Measurements from ENCODE around the gene KRTAP5-10.
"Not testable (repeated sequence)": the region's sequence is repeated elsewhere in the genome, so short reads cannot be mapped to it uniquely, and the experiment has no call there.

The KRTAP5-10 gene

DNA sequence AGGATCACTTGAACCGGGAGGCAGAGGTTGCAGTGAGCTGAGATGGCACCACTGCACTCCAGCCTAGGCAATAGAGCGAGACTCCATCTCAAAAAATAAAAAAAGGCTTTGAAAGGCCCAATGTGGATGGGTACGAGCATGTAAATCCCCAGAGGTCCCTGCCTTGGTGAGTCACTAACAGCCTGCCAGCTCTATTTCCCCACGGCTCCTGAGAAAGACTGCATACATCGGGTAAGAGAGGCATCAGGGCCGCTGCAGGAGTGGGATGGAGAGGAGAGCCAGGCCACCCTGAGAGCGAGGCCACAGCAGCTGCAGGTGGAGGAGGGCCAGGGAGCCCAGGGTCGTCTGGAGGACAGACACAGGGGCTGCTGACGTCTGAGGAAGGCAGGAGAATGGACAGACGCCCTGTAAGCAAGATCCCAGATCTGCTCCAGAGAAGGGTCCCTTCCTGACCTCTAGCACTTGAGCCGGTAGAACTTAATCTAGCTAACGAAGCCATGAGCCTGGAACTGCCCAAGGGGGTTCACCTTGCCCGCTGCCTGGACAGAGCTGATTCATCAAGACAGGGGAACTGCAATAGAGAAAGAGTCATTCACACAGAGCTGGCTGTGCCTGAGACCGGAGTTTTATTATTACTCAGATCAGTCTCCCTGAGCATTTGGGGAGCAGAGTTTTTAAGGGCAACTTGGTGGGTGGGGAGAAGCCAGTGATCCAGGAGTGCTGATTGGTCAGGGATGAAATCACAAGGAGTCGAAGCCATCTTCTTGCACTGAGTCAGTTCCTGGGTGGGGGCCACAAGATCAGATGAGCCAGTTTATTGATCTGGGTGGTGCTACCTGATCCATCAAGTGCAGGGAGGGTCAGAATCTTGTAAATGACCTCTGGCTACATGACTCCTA, 22.2 kb upstream of the KRTAP5-10 start:
- no peak for DNase-seq

GRCh38 chr11:71543866-71544265, 21.5 kb upstream of the KRTAP5-10 start:
- DNase-seq: no peak

DNA sequence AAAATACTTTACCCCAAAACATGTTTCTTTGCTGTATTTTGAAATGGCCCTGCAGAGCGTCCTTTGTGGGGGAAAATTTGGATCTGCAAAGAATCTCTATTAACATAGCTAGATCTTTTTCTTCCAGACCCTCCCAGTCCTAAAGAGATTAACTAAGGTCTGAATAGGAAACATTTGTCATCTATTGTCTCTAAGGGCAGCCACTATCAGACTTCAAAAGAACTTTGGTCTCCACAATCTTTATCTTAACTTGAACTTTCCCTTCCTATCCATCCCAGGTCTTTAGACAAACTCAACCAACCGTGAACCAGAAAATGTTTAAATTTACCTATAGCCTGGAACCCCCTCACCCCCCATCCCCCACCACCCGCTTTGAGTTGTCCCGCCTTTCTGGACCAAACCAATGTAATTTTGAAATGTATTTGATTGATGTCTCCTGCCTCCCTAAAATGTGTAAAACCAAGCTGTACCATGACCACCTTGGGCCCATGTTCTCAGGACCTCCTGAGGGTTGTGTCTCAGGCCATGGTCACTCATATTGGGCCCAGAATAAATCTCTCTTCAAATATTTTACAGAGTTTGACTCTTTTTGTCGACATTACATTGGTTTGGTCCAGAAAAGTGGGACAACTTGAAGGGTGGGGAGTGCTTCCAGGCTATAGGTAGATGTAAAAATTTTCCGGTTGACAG, 20.7 kb upstream of the KRTAP5-10 start:
- DNase-seq: no peak

DNA sequence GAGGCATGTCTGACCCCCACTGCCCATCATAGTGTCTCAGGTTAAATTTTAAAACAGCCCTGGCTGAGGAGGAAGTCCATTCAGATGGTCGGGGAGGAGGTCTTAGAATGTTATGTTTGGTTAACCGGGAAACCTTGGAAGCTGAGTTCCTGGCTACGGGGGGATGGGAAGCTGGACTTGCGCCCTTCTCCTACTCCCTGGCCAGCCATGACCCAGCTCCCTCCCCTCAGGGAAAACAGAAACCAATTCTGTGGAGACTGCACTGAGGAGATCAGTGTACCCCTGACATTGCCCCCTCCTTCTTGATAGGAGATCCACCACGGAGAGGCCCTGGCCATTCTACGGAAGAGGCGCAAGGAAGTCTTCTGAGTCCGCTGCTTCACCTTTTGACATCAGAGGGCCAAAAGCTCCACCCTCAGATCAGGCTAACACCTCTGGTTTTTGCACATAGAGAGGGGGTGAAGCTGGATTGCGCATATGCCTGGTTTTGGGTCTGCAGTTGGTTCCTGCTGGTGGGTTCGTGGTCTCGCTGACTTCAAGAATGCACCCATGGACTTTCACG, 19.9 kb upstream of the KRTAP5-10 start:
- DNase-seq: no peak

GRCh38 chr11:71548120-71548519, 17.2 kb upstream of the KRTAP5-10 start, which contains the start of gene KRTAP5-9:
TSS of gene KRTAP5-9 (plus strand) at chr11:71548420. CDS start at chr11:71548658, 238 bp downstream.
- DNase-seq: no peak

- DNase-seq: no peak
Observed at GRCh38 chr11:71548716-71549151, 16.6 kb upstream of the KRTAP5-10 start.

DNA sequence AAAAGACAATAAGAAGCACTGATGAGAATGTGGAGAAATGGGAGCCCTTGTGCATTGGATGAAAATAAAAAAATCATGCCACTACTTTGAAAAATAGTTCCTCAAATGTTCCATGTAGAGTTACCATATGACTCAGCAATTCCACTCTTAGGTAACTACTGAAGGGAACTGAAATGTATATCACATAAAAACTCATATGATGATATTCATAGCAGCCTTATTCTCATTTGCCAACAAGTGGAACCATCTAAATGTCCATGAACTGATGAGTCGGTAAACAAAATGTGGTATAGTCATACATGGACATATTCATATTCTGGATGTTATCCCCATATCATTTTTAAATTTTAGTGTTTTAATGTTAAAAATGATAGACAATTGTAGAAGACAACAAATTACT, 13.7 kb upstream of the KRTAP5-10 start:
- DNase-seq: no peak

- no peak for DNase-seq
Observed at GRCh38 chr11:71554996-71555395, 10.4 kb upstream of the KRTAP5-10 start.

GRCh38 chr11:71555508-71555907, 9.9 kb upstream of the KRTAP5-10 start:
- DNase-seq: no peak

- DNase-seq: no peak
Observed at GRCh38 chr11:71556018-71556417, 9.3 kb upstream of the KRTAP5-10 start.

DNA sequence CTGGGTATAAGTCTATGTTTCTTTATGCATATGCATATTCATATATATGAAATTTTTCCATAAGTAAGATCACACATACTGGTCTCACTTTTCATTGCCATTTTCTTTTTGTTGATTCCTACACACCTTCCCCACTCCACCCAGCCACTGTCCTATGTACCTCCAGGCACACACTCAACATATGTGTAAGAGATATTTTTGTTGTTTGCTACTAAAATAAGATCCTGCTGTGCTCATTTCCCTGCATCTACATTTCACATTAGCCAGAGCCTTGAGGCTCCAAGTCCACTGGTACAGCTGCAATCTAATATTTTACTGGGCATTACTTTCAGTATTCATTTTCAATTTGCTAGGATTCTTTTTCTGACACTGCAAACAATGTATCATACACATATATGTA, 8.1 kb upstream of the KRTAP5-10 start:
- no peak for DNase-seq

DNA sequence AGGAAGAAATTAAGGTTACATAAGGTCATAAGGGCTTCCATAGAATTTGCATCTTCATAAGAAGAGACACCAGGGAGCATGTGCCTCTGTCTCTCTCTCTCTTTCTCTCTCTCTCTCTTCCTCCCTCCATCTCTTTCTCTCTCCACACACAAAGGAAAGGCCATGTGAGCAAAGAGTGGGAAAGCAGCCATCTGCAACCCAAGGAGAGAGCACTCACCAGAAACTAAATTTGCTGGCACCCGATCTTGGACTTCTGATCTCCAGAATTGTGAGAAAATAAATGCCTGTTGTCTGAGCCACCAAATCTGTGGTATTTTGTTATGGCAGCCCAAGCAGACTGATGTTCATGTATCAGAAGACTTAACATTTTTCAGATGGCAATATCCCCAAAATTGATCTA, 6.4 kb upstream of the KRTAP5-10 start:
- DNase-seq: no peak

DNA sequence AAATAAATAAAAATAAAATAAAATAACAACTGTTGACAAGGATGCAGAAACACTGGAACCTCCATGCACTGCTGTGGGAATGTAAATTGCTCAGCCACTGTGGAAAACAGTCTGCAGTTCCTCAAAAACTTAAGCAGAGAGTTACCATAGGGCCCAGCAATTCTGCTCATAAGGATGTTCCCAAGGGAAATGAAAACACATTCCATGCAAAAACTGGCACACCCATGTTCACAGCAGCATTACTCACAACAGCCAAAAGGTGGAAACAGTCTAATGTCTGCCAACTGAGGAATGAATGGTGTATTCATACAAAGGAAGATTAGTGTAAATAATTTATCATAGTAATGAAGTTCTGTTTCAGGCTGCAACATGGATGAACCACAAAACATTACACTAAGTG, 3.2 kb upstream of the KRTAP5-10 start:
- DNase-seq: no peak

DNA sequence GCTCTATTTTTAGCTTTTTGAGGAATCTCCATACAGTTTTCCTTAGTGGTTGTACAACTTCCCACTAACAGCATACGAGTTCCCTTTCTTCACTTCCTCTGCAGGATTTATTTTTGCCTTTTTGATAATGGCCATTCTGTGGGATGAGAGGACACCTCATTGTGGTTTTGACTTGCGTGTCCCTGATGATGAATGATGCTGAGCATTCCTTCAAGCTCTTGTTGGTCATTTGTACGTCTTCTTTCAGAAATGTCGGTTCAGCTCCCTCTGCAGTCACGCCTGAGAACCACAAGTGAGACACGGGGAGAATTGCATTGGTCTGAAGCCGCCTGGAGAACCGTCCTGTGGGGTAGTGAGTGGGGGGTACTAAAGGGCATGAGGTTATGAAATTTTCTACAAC, 2.0 kb upstream of the KRTAP5-10 start:
- no peak for DNase-seq

- DNase-seq: no peak
Observed at GRCh38 chr11:71564430-71564829, 933 bp upstream of the KRTAP5-10 start.

DNA sequence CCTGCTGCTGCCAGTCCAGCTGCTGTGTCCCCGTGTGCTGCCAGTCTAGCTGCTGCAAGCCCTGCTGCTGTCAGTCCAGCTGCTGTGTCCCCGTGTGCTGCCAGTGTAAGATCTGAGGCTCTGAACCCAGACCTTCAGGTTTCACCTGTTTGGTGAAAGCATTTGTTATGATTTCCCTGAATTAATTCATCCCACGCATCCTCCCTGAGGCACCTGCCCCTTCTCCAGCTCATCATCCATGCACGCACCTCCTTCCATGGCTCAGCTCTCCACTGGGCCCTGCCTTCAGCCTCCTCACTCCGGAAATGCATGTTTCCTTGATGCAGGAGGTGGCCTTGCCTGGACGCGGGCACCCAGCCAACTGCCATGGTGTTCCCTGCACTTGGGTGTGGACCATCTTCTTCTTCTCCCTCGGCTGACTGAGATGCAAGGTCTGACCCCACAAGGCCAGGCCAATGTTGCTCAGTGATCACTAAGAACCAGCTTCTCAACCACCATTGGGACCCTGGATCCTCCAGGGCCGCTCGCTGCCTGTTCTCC, 788 bp downstream of the KRTAP5-10 start:
- DNase-seq: no peak

DNA sequence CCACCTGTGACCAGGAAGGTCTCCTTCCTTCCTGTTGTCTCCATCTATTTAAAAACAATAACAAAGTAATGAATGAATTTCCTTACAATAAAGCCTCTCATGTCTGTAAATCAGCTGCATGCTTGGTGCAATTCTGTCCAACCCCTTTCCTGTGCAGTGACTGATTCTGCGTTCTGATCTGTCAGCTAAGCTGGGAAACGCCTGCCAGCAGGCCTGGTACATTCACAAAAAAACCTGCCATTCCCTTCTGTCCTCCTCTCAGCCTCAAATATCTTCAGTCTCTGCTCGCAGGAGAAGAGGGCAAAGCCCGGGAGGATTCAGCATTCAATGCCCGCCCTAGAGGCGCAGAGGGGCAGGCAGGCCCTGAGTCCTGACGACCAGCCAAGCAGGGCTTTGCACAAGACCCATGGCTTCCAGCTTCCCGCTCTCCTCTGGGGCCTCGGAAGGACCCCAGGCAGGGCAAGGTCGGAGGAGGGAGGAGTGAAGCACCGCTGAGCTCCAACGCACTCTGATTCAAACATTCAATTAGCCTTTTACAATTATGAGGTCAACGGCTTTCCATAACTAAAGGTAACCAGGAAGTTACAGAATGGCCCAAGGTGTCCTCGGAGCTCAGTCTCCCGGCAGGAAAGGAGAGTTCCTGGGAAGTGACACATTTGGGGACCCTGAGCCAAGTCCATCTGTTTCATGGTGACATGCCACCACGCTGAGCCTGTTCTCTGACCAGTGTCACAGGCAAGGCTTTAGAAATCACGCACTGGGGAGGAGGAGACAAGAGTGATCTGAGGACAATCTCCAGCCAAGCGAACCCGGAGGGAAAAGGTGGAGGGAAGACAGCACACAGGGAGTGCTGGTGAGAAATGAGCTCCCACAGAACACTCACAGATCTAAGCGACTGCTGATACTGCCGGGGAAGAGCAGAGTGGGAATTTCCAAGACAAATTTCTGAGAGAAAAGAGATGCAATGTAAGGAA, 1.6 kb downstream of the KRTAP5-10 start:
- not testable (repeated sequence) for DNase-seq

DNA sequence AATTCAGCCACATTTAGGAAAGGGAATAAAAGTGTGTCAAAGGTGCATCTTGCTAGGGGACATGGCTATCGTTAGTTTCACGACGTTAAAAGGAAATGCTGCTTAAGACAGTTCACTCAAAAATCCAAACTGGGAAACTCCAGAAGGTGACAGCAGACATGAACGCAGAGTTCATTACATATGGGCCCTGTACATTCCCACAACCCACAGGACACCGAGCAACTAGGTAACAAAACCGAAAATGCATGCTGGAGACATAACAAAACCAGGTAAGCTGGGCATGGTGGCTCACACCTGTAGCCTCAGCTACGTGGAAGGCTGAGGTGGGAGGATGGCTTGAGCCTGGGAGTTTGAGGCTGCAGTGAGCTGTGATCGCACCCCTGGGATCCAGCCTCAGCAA, 2.3 kb downstream of the KRTAP5-10 start:
- DNase-seq: not testable (repeated sequence)

- no peak for DNase-seq
Observed at GRCh38 chr11:71568704-71569349, 3.5 kb downstream of the KRTAP5-10 start.

DNA sequence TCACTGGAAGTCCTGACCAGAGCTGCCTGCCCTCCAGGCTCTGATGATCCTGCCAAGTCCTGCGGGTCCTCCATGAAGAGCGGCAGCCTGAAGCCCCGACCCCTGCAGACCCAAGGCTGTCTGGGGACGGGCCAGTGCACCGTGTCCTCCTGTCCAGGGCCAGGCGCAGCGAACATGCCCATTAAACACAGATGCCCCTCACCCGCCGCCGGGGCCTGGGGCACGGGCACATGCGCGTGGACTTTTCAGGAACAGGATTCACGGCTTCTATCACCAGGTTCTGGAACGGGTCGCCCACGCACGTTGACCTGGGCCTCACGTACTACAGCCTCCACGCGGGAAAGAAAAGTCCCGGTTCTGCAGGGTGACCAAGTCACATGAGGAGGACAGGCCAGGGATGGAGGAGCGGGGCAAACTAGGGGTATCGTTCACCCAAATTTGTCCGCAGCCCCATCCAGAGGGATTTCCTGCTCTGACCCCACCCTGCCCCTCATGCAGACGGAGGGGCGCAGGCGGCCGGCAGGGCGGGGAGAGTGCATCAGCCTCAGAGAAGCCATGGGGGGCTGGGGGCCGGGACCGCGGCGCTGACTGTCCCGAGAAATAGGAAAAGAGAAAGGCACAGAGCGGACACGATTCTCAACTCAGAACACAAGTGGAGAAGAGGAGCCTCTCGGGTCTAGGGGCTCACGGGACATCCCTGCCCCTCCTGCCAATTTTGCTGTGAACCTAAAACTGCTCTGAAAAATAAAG, 5.9 kb downstream of the KRTAP5-10 start:
- DNase-seq: not testable (repeated sequence)

GRCh38 chr11:71572811-71573210, 7.4 kb downstream of the KRTAP5-10 start:
- no peak for DNase-seq
